SHP77 (cell line): Measurements from ENCODE around the gene IMMP2L.
"Not testable (repeated sequence)": the region's sequence is repeated elsewhere in the genome, so short reads cannot be mapped to it uniquely, and the experiment has no call there.

Source experiments
- DNase-seq, 2 experiments: peaks; one replicate each; lab custom pipeline; 2025; lab: John Stamatoyannopoulos, UW

The IMMP2L gene

DNA sequence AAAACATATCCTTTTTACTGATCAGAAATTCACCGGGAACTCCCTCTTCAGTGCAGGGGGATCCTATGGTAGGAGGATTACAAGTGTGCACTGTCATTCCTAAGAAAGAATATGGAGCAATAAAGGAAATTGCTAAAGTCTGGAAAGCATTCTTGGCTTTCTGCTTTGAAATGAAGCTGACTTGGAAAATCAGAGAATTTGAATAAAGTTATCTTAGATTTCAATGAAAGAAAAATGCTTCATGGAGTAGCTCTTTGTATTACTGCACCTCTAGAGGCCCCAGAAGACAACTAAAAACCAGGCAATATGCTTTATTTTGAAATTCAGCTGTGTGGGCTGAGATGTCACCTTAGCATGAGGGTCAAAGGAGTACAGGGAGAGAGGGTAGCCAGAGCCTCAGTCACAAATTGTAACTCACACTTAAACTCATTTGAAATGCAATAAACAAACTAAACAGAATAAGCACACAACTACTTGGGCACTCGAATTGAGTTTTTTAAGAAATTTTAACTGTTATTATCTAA is 102.5 kb downstream of the IMMP2L start:
- DNase-seq = no peak

GRCh38 chr7:111459065-111459756 is 103.1 kb downstream of the IMMP2L start:
- no peak for DNase-seq

- DNase-seq = not testable (repeated sequence)
These were observed 111.6 kb downstream of the IMMP2L start for GRCh38 chr7:111450705-111451104.

DNA sequence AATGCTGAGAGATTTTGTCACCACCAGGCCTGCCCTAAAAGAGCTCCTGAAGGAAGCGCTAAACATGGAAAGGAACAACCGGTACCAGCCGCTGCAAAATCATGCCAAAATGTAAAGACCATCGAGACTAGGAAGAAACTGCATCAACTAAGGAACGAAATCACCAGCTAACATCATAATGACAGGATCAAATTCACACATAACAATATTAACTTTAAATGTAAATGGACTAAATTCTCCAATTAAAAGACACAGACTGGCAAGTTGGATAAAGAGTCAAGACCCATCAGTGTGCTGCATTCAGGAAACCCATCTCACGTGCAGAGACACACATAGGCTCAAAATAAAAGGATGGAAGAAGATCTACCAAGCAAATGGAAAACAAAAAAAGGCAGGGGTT is 114.8 kb downstream of the IMMP2L start:
- not testable (repeated sequence) for DNase-seq

DNA sequence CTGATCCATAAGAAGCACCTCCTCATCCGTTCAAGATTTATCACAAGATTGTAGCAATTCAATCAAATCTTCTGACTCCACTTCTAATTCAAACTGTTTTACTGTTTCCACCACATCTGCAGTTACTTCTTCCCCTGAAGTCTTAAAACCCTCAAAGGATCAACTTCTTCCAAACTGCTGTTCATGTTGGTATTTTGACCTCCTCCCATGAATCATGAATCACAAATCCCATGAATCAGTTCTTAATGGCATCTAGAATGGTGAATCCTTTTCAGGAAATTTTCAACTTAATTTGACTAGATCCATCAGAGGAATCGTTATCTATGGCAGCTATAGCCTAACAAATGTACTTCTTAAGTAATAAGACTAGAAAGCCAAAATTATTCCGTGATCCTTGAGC is 122.3 kb downstream of the IMMP2L start:
- no peak for DNase-seq

DNA sequence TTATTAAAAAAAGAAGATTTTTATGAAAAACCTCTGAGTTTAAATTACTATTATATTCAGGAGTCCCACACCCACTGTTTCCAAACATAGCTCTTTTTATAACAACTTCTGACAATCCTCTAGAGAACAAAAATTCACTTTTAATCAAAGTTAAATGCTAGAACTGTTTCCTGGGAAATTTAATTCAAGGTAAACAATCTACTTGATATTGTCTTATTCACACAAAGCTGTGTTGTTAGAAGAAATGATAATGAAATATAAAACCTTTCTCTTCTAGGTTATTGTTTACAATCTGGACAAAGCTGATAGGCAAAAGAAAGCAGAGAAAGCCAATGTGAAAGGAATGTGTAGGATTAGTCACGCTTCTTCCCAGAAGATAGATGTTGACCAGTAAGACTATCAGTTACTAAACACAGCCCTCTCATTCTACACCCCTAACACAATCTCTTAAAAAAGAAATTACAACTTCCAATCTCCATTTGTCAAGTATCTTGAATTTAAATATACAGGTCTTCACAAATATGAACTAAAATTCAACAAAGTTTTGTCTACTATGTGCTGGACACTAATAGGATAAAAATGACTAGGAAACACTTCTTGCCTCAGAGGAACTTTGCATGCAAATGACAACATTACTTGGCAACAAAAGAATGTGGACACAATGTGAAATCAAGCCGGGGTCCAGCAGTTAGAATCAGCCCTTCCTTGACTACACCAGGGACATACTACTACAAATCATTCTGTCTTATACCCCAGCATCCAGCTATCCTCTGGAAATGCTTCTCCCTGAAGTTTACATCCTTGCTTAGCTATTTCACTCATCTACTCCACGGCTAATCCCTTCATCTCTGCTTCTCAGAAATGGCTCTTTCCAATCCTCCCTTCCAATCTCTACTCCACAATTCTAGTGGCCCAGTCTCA is 123.7 kb downstream of the IMMP2L start:
- no peak for DNase-seq

- DNase-seq = no peak
These were observed 124.6 kb downstream of the IMMP2L start for GRCh38 chr7:111437736-111438135.

DNA sequence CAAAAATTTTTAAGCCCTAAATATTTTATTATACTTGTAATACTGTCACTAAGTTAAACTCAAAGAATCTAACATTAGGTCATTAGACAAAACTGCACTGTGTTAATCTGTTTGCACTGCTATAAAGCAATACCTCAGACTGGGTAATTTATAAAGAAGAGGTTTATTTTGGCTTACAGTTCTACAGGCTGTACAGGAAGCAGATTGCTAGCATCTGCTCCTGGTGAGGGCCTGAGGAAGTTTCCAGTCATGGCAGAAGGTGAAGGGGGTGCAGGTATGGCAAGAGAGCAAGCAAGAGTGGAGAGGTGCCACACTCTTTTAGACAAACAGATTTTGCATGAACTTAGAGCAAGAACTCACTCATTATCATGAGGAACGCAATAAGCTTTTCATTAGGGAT is 125.7 kb downstream of the IMMP2L start:
- DNase-seq = no peak

GRCh38 chr7:111433426-111433825 is 128.9 kb downstream of the IMMP2L start:
- no peak for DNase-seq

DNA sequence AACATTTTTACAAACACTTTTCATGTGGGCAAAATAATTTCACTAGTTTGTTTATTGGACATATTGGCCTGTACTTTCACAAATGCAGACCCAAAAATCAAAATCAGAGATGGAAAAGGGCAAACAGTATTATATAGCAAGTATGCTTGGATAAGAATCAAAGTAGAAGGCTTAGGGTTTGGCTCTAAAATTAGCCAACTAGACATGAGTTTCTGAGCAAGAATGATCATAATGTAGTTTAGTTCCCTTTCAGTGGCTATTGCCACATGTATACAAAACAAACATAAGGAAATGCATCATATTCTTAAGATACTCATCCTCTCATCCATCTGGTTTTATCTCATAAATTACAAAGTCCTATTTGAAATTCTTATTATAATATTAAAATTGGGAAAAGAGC is 132.5 kb downstream of the IMMP2L start:
- DNase-seq = no peak

GRCh38 chr7:111424768-111425167 is 137.5 kb downstream of the IMMP2L start:
- DNase-seq = no peak

GRCh38 chr7:111414374-111414773 is 147.9 kb downstream of the IMMP2L start:
- no peak for DNase-seq

DNA sequence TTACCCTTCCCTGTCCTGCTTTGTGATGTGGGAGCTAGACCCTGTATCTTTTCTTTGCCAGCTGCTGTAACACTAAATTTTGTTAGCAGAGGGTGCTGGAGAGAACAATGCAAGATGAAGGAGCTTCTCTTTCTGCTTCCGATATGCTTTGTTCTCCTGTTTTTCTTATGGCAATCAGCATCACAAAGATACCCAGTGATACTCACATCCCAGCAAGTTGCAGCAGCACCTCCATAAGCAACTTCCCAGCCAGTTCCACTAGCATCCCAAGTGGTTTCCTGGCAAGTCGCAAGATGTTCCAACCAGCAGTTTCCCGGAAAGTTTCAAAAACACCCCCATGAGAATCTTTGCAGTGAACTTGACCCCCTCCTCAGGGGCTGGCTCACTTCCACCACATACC is 148.6 kb downstream of the IMMP2L start:
- no peak for DNase-seq

- no peak for DNase-seq
These were observed 151.4 kb downstream of the IMMP2L start for GRCh38 chr7:111410899-111411298.

DNA sequence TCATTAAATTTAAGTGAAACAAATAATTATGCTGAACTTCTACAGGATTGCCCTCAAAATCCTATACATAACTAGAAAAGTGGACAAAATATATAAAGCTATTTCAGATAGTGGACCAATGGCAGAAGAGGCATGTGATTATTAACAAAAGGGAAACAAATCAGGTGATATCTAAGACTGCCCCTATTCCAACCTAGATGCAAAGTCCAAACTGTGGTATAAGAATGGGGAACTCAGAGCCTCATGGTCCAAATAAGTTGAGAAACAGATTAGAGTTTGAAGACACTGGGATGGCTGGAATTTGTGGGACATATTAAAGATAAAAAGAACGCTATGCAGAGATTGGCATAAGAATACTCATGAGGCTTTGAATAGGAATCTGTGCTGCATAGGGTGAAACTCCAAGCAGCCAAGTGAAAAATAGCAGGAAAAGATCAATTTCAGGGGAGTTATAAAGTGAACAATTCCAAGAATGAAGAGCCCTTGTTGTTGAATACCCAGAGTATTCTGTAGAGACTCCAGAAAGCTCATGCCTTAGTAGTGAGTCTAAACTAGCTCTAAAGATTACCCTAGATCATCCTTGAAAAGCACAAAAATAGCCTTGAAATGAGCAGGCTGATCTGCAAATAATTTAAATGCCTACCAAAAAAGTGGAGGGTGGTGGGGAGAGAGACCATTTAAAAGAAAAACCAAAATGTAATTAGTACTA is 152.4 kb downstream of the IMMP2L start:
- DNase-seq = no peak

- DNase-seq = no peak
These were observed 153.6 kb downstream of the IMMP2L start for GRCh38 chr7:111408724-111409123.

- DNase-seq = no peak
These were observed 155.0 kb downstream of the IMMP2L start for GRCh38 chr7:111407258-111407657.

GRCh38 chr7:111405621-111406020 is 156.7 kb downstream of the IMMP2L start:
- no peak for DNase-seq

GRCh38 chr7:111401516-111401915 is 160.8 kb downstream of the IMMP2L start:
- no peak for DNase-seq

- DNase-seq = no peak
These were observed 162.2 kb downstream of the IMMP2L start for GRCh38 chr7:111400088-111400487.

- DNase-seq = peak; percentile 68 to 76
These were observed 167.4 kb downstream of the IMMP2L start for GRCh38 chr7:111394891-111395290.

- DNase-seq = no peak
These were observed 169.1 kb downstream of the IMMP2L start for GRCh38 chr7:111393011-111393754.
